Hepatocyte (in vitro differentiated cells): ENCODE results near the gene TBC1D2. TPM values are rescaled to one million over a fixed set of nuclear protein-coding genes. Genes with fewer than 3 reads are reported as not detected.

ENCODE experiments used
- DNase-seq: peaks from one replicate; pipeline ENCODE4 v3.0.0-alpha.2; 2016; ENCODE audit warnings: low spot score
- H2AFZ ChIP-seq: fragments of 200-600 bp; sonication (generic); 2 replicates; pipeline ENCODE4 v1.6.0; 2016; ENCODE audit warnings: antibody characterized with exemption, mild to moderate bottlenecking
- H3K27ac ChIP-seq: fragments of 200-600 bp; sonication (generic); 2 replicates; pipeline ENCODE4 v1.5.1; 2016; ENCODE audit warnings: mild to moderate bottlenecking
- H3K27me3 ChIP-seq: fragments of 200-600 bp; sonication (generic); 2 replicates; pipeline ENCODE4 v1.6.1; 2016
- H3K36me3 ChIP-seq: fragments of 200-600 bp; sonication (generic); replicated peaks from 2 replicates; pipeline ENCODE4 v1.5.1; 2016; ENCODE audit warnings: low read depth; ENCODE audit not compliant: insufficient read depth
- H3K4me1 ChIP-seq: fragments of 200-600 bp; sonication (generic); 2 replicates; pipeline ENCODE4 v1.5.1; 2016; ENCODE audit warnings: mild to moderate bottlenecking, moderate library complexity; ENCODE audit not compliant: insufficient read depth
- H3K4me2 ChIP-seq: fragments of 200-600 bp; sonication (generic); 2 replicates; pipeline ENCODE4 v1.6.0; 2016
- H3K4me3 ChIP-seq: fragments of 200-600 bp; sonication (generic); 2 replicates; pipeline ENCODE4 v1.5.1; 2016; ENCODE audit warnings: mild to moderate bottlenecking
- H3K79me2 ChIP-seq: fragments of 200-600 bp; sonication (generic); 2 replicates; pipeline ENCODE4 v1.6.0; 2017; ENCODE audit warnings: mild to moderate bottlenecking
- H3K9me2 ChIP-seq: fragments of 200-600 bp; sonication (generic); replicated peaks from 2 replicates; pipeline ENCODE4 v1.6.0; 2017; ENCODE audit warnings: mild to moderate bottlenecking; ENCODE audit not compliant: insufficient read depth
- H3K9me3 ChIP-seq: fragments of 200-600 bp; sonication (generic); 2 replicates; pipeline ENCODE4 v1.5.1; 2016; ENCODE audit warnings: low read depth, mild to moderate bottlenecking
- H4K20me1 ChIP-seq: fragments of 200-600 bp; sonication (generic); 2 replicates; pipeline ENCODE4 v1.6.0; 2016; ENCODE audit warnings: mild to moderate bottlenecking; ENCODE audit not compliant: insufficient read depth, poor library complexity, severe bottlenecking
- EZH2 ChIP-seq: fragments of 200-600 bp; sonication (generic); IDR thresholded peaks from 2 replicates; pipeline ENCODE4 v1.6.1; 2016; ENCODE audit warnings: antibody characterized with exemption, mild to moderate bottlenecking, borderline replicate concordance
- EZH2phosphoT487 ChIP-seq: fragments of 200-600 bp; sonication (generic); IDR thresholded peaks from one replicate; pipeline ENCODE4 v1.6.1; 2018; ENCODE audit warnings: antibody characterized with exemption, mild to moderate bottlenecking, low read depth, moderate library complexity; ENCODE audit not compliant: unreplicated experiment, severe bottlenecking
- WGBS: methylation state at CpG from one replicate; pipeline ENCODE4 v1.1.6; 2016; ENCODE audit warnings: low lambda C conversion rate; ENCODE audit errors: missing lambda C conversion rate; 5-methylcytosine and 5-hydroxymethylcytosine counted together
- polyA plus RNA-seq: library from polyadenylated mRNA; unstranded; fragments of >200 nt; fragmentation: Nextera tagmentation; extraction: Ambion mirVana; gene quantifications from 2 replicates; pipeline ENCODE4 v1.2.1, GENCODE V29; 2016
- total RNA-seq: library from RNA; depleted of rRNA; stranded (reverse); fragments of >200 nt; gene quantifications from 2 replicates; pipeline ENCODE4 v1.2.3, GENCODE V29; 2014
- TF ChIP-seq, protein P1 (sequence below): fragments of 200-600 bp; sonication (generic); IDR thresholded peaks from 2 replicates; pipeline ENCODE4 v1.5.1; 2016; ENCODE audit warnings: antibody characterized with exemption, mild to moderate bottlenecking; ENCODE audit not compliant: poor library complexity

The TBC1D2 gene
- total and polyA plus RNA-seq, 2 experiments from 2014 or later: 20.0 to 31.6 TPM

DNA sequence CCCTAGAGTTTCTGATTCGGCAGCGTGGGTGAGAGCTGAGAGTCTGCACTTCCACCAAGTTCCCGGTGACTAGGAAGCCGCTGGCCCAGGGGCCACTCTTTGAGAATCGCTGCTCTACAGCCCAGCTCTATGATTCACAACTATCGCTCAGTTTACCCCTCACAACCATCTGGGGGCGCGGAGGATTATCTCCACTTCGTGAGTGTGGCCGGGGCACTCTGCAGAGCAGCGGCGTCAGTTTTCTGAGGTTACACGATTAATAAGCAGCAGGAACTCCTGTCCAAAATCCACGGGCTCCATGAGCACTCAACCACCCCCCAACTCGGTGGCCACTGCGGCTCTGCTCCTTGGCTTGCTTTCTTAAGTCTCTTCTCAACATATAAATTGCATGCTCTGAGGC is 82.3 kb downstream of the TBC1D2 start:
- H3K9me3 ChIP-seq: no peaks in the 10 kb centered on the region
- DNase-seq: no peak
- no peak overlapping the region for H3K27ac ChIP-seq
- no peaks in the 10 kb centered on the region for H3K9me2 ChIP-seq
- H2AFZ ChIP-seq: no peak overlapping the region
- no peaks in the 10 kb centered on the region for H3K36me3 ChIP-seq
- H3K4me1 ChIP-seq: peaks cover 21% of the 10 kb centered on the region
- H3K4me3 ChIP-seq: no peak overlapping the region
- 89% methylated on average over 16 of the region's 16 CpGs for WGBS
- H3K4me2 ChIP-seq: no peak overlapping the region
- H4K20me1 ChIP-seq: no peaks in the 10 kb centered on the region
- no peak for TF ChIP-seq EZH2phosphoT487
- no peak for TF ChIP-seq EZH2
- TF ChIP-seq, protein P1, sequence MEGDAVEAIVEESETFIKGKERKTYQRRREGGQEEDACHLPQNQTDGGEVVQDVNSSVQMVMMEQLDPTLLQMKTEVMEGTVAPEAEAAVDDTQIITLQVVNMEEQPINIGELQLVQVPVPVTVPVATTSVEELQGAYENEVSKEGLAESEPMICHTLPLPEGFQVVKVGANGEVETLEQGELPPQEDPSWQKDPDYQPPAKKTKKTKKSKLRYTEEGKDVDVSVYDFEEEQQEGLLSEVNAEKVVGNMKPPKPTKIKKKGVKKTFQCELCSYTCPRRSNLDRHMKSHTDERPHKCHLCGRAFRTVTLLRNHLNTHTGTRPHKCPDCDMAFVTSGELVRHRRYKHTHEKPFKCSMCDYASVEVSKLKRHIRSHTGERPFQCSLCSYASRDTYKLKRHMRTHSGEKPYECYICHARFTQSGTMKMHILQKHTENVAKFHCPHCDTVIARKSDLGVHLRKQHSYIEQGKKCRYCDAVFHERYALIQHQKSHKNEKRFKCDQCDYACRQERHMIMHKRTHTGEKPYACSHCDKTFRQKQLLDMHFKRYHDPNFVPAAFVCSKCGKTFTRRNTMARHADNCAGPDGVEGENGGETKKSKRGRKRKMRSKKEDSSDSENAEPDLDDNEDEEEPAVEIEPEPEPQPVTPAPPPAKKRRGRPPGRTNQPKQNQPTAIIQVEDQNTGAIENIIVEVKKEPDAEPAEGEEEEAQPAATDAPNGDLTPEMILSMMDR: no peak
- no peaks in the 10 kb centered on the region for H3K27me3 ChIP-seq
- H3K79me2 ChIP-seq: peaks cover 41% of the 10 kb centered on the region

DNA sequence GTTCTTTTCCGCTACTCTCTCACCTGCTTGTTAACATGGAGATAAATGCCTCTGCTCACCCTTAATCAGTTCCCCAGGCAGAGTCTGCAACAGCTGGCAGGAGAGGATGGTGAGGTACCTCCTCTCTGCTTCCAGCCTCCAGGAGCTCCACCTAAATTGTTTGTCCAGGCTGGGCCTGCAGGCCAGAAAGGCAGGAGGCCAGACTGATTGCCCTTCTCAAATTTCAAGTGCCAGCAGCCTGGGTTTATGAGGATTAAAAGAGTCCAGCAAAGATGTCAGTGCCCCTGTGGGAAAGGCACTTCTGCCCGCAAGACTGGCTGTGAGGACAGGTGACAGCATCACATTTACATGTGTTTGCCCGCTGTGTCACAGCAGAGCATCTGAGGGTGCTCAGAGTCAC is 82.8 kb downstream of the TBC1D2 start:
- Histone ChIP-seq H3K27ac (no peak overlapping the region), H3K4me3 (no peak overlapping the region), H3K4me1 (peaks cover 21% of the 10 kb centered on the region), H3K27me3 (no peaks in the 10 kb centered on the region), H4K20me1 (no peaks in the 10 kb centered on the region), H3K4me2 (no peak overlapping the region), H2AFZ (no peak overlapping the region), H3K79me2 (peaks cover 39% of the 10 kb centered on the region), H3K9me3 (no peaks in the 10 kb centered on the region), H3K36me3 (no peaks in the 10 kb centered on the region), H3K9me2 (no peaks in the 10 kb centered on the region)
- no peak for DNase-seq
- TF ChIP-seq, protein P1: no peak
- TF ChIP-seq EZH2phosphoT487 (no peak), EZH2 (no peak)
- WGBS: 78% methylated on average over 3 of the region's 3 CpGs

DNA sequence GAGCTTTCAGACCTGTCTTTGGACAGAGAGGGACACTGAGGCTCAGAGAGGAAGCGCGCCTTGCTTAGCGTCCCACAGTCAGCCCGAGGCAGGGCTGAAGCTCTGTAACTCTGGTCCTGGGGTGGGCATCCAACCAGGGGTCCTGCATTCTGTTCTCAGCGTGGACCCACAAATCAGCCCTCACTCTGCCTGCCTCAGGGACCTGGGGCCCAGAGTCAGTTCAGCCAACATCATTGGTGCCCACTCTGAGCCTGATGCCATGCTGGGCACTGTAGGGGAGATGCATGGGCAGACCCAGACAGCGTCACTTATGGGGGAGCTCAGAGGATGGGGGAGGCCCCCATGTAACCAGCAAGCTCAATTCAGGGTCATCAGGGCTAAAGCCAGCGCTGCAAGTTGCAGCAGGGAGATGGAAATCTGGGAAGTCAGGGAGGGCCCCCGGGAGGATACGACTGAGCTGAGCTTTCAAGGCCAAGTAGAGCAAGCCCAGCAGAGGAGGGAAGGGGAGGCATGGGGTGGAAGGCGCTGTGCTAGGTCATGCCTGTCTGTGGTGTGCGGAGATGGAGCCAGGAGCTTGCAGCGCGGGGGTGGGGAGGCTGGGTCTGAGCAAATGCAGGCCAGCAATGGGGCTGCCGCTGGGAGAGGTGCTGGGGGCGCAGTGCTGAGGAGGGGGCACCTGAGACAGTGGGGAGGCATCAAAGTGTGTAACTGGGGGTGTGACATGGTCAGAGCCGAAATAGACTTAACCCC is 84.1 kb downstream of the TBC1D2 start:
- H3K27ac ChIP-seq: peak overlapping the region; percentile 67
- peaks cover 21% of the 10 kb centered on the region for H3K4me1 ChIP-seq
- H3K36me3 ChIP-seq: no peaks in the 10 kb centered on the region
- DNase-seq: no peak
- 79% methylated on average over 16 of the region's 16 CpGs for WGBS
- no peaks in the 10 kb centered on the region for H3K27me3 ChIP-seq
- H2AFZ ChIP-seq: no peak overlapping the region
- peak overlapping the region; percentile 42 for H3K4me2 ChIP-seq
- no peak overlapping the region for H3K4me3 ChIP-seq
- H3K9me3 ChIP-seq: no peaks in the 10 kb centered on the region
- no peaks in the 10 kb centered on the region for H3K9me2 ChIP-seq
- TF ChIP-seq, protein P1: no peak
- no peak for TF ChIP-seq EZH2phosphoT487
- TF ChIP-seq EZH2: no peak
- no peaks in the 10 kb centered on the region for H4K20me1 ChIP-seq
- H3K79me2 ChIP-seq: peaks cover 50% of the 10 kb centered on the region
